GM18870 (cell line): ENCODE results near the gene TM4SF1.
"Not testable (repeated sequence)": the region's sequence is repeated elsewhere in the genome, so short reads cannot be mapped to it uniquely, and the experiment has no call there.

Experiments used
- ATAC-seq: cut with Tn5 transposase; IDR thresholded peaks from one replicate; pipeline ENCODE4 v1.9.1; 2021; ENCODE audit warnings: moderate library complexity; ENCODE audit not compliant: unreplicated experiment

TM4SF1 gene

DNA sequence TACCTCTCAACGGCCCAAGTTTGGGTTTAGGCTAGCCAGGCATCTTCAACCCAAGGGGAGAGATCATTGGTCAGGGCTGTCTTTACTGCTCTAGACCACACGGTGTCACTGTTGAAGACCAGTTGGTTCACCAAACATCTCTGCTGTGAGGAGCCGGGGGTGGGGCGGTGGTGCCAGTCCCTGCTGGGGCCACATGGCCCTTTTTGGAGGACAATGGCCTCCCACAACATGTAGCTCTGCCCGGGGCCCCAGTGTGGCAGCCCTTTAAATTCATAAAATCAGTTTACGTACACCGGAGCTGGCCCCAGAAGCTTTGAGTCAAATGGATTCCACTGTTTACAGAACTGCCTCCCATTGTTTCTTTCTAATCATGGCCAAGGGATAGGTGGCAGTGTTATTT, 24.9 kb downstream of the TM4SF1 start:
- peak; percentile 73 for ATAC-seq

GRCh38 chr3:149343951-149344350, 33.5 kb downstream of the TM4SF1 start:
- no peak for ATAC-seq

- no peak for ATAC-seq
Measured at GRCh38 chr3:149342413-149343380, 34.8 kb downstream of the TM4SF1 start.

DNA sequence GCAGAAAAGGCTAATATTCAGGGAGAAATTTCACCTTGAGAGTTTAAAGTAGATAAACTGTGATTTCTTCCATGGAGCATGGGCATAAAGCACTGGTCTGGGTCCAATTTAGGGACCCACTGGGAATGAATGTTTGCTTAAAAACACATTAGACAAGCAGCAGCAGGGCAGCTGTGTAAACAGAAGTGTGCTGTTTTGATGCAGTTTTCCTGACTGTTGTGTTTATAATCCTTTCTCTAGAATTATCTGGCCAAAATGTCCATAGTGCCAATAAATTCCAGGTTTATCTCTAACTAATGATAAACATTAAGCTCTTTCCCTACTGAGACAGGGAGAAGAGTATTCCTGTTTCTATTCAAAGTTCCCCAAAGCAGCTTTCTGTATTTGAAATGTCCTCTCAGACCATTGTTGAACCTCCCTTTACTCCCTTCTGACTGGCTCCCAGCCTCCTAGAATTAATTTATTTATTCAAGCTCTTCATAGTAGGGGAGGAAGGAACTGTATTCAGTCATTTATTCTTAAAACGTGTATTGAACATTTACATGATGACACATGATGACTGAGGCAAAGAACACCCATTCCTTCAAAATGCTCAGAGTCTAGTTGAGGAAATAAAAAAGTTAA, 37.0 kb downstream of the TM4SF1 start:
- no peak for ATAC-seq

GRCh38 chr3:149339931-149340309, 37.5 kb downstream of the TM4SF1 start:
- ATAC-seq, result no peak

DNA sequence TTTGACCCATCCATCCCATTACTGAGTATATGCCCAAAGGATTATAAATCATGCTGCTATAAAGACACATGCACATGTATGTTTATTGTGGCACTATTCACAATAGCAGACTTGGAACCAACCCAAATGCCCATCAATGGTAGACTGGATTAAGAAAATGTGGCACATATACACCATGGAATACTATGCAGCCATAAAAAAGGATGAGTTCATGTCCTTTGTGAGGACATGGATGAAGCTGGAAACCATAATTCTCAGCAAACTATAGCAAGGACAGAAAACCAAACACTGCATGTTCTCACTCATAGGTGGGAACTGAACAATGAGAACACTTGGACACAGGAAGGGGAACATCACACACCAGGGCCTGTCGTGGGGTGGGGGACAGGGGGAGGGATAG, 40.0 kb downstream of the TM4SF1 start:
- not testable (repeated sequence) for ATAC-seq

DNA sequence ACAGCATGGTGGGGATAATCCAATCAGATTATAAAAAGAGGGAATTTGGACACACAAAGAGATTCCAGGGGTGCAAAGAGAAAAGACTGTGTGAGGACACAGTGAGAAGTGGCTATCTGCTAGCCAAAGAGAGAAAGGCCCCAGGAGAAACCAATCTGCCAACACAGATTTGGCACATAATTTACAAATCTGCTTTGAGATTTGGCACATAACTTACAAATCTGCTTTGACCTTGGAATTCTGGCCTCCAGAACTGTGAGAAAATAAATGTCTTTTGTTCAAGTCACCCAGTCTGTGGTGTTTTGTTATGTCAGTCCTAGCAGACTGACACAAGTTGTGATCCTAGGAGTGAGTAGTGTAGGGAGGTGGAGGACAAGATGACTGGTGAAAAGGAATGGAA, 40.5 kb downstream of the TM4SF1 start:
- ATAC-seq, result no peak

GRCh38 chr3:149333176-149333859, 44.1 kb downstream of the TM4SF1 start, which contains the start of gene TM4SF18:
TM4SF18 (minus strand) TSS chr3:149333636; CDS start chr3:149333382, 254 bp downstream.
- no peak for ATAC-seq

- ATAC-seq, result no peak
Measured at GRCh38 chr3:149332771-149333170, 44.7 kb downstream of the TM4SF1 start.

GRCh38 chr3:149332227-149332765, 45.2 kb downstream of the TM4SF1 start:
- ATAC-seq, result no peak

GRCh38 chr3:149331396-149331795, 46.1 kb downstream of the TM4SF1 start:
- ATAC-seq, result no peak

DNA sequence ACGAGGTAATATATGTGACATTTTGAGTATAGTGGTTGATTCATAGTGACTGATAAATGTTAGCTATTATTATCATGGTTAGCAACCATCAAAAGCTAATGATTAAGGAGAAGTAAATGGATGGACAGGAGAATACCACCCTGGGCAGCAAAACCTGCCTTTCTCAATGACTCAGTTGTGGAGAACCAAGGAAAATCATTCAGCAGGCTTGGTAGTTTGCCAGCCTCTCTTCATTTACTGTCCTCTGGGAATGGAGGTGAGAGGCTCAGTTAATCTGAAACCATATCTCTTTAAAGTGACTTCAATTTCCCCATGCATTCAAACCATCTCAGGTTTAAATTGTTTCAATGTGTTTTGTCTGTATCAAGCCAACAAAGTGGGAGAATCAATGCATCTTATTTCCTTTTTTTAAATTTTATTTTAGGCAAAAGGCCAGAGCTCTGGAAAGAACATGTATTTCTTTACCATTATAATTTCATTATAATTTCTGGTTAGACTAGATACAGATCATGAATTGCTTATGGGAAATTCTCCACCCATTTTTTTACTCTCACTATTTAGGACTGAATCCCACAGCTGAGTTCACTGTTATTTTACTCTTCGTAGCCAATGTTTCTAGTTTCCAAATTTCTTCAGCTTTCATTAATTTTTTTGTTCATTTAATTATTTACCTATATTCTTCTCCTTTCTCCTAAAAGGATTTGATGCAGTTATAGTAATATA, 46.7 kb downstream of the TM4SF1 start:
- no peak for ATAC-seq

DNA sequence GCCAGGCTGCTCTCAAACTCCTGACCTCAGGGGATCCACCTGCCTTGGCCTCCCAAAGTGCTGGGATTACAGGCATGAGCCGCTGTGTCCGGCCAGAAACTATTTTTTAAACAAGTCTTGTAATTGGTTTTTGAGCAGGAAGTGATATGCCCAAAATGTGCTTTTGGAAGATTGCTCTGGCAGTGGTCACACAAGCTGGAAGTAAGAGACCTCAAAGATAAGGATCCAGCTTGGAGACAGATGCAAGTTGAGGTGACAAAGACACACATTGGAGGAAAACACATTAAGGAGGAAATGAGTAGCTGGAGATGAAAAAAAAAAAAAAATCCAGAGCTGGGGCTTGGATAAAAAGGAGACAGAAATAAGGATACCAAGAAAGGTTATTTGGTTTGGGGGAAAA, 50.3 kb downstream of the TM4SF1 start:
- ATAC-seq, result no peak

GRCh38 chr3:149325581-149325980, 51.9 kb downstream of the TM4SF1 start:
- ATAC-seq, result no peak

DNA sequence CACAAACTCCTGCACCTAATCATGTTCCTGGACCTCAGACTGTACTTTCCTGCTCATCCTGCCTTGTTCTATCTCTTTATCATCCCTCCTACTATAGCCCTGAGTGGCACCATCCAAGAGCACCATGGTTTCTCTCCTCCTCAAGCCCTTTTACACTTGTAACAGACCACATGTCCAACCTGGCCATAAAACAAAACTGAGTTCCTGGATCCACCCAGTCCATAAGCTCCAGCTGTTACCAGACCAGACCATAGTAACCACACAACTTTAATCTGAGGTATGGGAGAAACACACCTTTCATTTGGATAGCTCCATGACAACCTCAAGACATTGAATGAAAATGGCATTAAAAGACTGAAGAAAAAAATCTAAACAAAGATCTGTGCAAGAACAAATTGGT, 53.1 kb downstream of the TM4SF1 start:
- no peak for ATAC-seq

DNA sequence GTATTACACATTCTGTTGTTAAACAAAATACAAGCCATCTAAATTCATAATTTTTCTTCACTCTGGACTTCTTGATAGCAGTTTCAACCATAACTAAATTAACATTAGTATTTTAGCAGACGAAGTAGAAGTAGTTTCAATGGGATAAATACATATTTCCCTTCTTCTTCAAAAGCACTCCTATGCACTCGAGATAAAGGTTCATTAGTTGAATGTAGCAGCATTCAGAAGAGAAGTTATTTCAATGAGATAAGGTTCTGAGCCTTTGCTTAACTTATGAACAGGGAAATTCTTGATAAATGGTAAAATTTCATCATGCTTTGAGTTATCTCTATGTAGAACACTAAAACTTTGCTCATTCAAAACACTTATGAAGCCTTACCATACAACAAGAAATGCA, 55.8 kb downstream of the TM4SF1 start:
- no peak for ATAC-seq

DNA sequence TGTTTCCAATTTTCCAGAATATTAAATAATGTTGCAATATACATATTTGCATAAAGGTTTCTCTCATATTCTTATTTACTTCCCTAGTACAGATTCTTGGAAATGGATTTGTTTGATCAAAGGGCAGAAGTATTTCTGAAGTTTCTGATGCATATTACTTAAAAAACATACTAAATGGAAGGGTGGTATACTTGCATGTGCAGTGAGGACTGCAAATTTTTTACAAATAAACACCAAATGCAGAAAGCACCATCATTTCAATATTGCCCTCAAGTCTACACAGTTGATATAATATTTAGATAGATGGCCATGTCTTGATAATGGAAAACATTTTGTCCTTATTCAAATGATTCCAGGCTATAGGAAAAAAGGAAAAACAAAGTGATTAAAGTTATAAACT, 56.3 kb downstream of the TM4SF1 start:
- no peak for ATAC-seq

GRCh38 chr3:149319750-149320149, 57.7 kb downstream of the TM4SF1 start:
- ATAC-seq, result no peak
